Measurements from ENCODE around the gene DYNC1LI1. TPM values are rescaled to one million over a fixed set of nuclear protein-coding genes. Genes with fewer than 3 reads are reported as not detected.
A peak's percentile ranks its signal among the peaks of the same experiment; 100 is the strongest.
"Not testable (repeated sequence)": the region's sequence is repeated elsewhere in the genome, so short reads cannot be mapped to it uniquely, and the experiment has no call there.

DYNC1LI1 gene
- total RNA-seq, 3 donors from 2014 or later, result 25.3 to 35.7 (median 31.8) TPM

DNA sequence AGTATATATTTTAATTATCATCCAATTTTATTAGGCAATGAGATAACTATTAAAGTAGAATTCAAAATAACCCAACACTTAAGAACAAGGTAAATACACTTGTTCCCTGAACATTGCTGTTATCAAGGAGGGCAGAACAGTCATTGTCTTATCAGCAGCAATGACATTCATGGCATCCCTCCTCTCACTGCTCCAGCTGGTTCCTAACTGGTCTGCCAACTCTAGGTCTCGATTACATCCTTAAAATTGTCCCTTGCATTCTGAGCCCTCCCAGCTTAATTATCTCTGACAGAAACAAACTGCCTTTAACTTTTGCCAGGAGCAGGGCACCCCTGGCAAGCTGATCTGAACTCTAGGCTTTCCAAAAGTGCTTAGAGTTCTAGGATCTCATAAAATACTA is 14.0 kb upstream of the DYNC1LI1 start:
- Histone ChIP-seq H3K27me3 (no peaks in the 10 kb centered on the region), H3K9me3 (no peaks in the 10 kb centered on the region), H3K4me3 (no peak overlapping the region), H3K4me1 (no peaks in the 10 kb centered on the region), H3K27ac (no peak overlapping the region), H3K36me3 (no peaks in the 10 kb centered on the region)
- intact Hi-C loops (cut with DNase I; ENCODE audit: low total_unique reads), result no loop called here
- no peak for DNase-seq (ENCODE audit: low spot score in 2 of 2)
- TF ChIP-seq, protein P1, sequence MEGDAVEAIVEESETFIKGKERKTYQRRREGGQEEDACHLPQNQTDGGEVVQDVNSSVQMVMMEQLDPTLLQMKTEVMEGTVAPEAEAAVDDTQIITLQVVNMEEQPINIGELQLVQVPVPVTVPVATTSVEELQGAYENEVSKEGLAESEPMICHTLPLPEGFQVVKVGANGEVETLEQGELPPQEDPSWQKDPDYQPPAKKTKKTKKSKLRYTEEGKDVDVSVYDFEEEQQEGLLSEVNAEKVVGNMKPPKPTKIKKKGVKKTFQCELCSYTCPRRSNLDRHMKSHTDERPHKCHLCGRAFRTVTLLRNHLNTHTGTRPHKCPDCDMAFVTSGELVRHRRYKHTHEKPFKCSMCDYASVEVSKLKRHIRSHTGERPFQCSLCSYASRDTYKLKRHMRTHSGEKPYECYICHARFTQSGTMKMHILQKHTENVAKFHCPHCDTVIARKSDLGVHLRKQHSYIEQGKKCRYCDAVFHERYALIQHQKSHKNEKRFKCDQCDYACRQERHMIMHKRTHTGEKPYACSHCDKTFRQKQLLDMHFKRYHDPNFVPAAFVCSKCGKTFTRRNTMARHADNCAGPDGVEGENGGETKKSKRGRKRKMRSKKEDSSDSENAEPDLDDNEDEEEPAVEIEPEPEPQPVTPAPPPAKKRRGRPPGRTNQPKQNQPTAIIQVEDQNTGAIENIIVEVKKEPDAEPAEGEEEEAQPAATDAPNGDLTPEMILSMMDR (IDR thresholded peaks at IDR 0.05), result no peak
- no peak for TF ChIP-seq POLR2A (IDR thresholded peaks at IDR 0.05)
- no peak for TF ChIP-seq POLR2AphosphoS5 (IDR thresholded peaks at IDR 0.05)

- Histone ChIP-seq H3K4me3 (no peak overlapping the region), H3K36me3 (no peaks in the 10 kb centered on the region), H3K27me3 (no peaks in the 10 kb centered on the region), H3K27ac (no peak overlapping the region), H3K9me3 (no peaks in the 10 kb centered on the region), H3K4me1 (no peaks in the 10 kb centered on the region)
- no peak for DNase-seq (ENCODE audit: low spot score in 2 of 2)
- TF ChIP-seq, protein P1 (IDR thresholded peaks at IDR 0.05), result no peak
- TF ChIP-seq POLR2AphosphoS5 (IDR thresholded peaks at IDR 0.05) (no peak), POLR2A (IDR thresholded peaks at IDR 0.05) (no peak)
- intact Hi-C loops (cut with DNase I; ENCODE audit: low total_unique reads), result no loop called here
Observed at GRCh38 chr3:32583708-32584107, 13.1 kb upstream of the DYNC1LI1 start.

DNA sequence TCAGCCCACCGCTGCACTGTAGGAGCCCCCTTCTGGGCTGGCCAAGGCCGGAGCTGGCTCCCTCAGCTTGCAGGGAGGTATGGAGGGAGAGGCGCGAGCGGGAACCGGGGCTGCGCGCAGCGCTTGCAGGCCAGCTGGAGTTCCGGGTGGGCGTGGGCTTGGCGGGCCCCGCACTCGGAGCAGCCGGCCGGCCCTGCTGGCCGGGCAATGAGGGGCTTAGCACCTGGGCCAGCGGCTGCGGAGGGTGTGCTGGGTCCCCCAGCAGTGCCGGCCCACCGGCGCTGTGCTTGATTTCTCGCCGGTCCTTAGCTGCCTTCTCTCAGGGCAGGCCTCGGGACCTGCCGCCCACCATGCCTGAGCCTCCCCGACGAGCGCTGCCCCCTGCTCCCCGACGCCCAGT is 8.0 kb upstream of the DYNC1LI1 start:
- H3K4me1 ChIP-seq; intact Hi-C loops (cut with DNase I; ENCODE audit: low total_unique reads); H3K9me3 ChIP-seq; H3K27ac ChIP-seq; H3K36me3 ChIP-seq; H3K27me3 ChIP-seq; H3K4me3 ChIP-seq; DNase-seq (ENCODE audit: low spot score in 2 of 2): not testable (repeated sequence)

GRCh38 chr3:32577581-32578556 is 7.2 kb upstream of the DYNC1LI1 start:
- H3K36me3 ChIP-seq, result no peaks in the 10 kb centered on the region
- H3K27ac ChIP-seq, result peak overlapping the region; percentile 25 to 32
- no peaks in the 10 kb centered on the region for H3K9me3 ChIP-seq
- peak overlapping the region; percentile 7 to 47 (median 27) for H3K4me3 ChIP-seq
- DNase-seq (ENCODE audit: low spot score in 2 of 2), result no peak
- intact Hi-C loops (cut with DNase I; ENCODE audit: low total_unique reads), result no loop called here
- H3K27me3 ChIP-seq, result no peaks in the 10 kb centered on the region
- TF ChIP-seq POLR2AphosphoS5 (IDR thresholded peaks at IDR 0.05), result no peak
- TF ChIP-seq POLR2A (IDR thresholded peaks at IDR 0.05), result no peak
- TF ChIP-seq, protein P1 (IDR thresholded peaks at IDR 0.05), result no peak
- no peaks in the 10 kb centered on the region for H3K4me1 ChIP-seq

DNA sequence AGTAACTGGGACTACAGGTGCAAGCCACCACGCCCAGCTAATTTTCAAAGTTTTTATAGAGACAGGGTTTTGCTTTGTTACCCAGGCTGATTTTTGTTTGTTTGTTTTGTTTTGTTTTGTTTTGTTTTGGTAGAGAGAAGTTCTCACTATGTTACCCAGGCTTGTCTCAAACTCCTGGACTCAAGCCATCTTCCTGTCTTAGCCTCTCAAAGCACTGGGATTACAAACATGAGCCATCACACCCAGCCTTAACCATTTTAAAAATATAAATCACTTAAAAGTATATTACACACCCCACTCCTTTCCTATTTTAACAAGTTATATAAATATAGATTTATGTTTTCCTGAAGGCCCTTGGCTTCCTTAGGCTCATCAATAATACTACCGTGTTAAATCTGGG is 6.5 kb upstream of the DYNC1LI1 start:
- no peaks in the 10 kb centered on the region for H3K27me3 ChIP-seq
- H3K4me1 ChIP-seq, result no peaks in the 10 kb centered on the region
- H3K4me3 ChIP-seq, result peak overlapping the region; percentile 7 to 47 (median 27)
- H3K9me3 ChIP-seq, result no peaks in the 10 kb centered on the region
- intact Hi-C loops (cut with DNase I; ENCODE audit: low total_unique reads), result no loop called here
- DNase-seq (ENCODE audit: low spot score in 2 of 2), result no peak
- no peaks in the 10 kb centered on the region for H3K36me3 ChIP-seq
- H3K27ac ChIP-seq, result peak overlapping the region; percentile 25 to 32
- TF ChIP-seq, protein P1 (IDR thresholded peaks at IDR 0.05), result no peak
- TF ChIP-seq POLR2AphosphoS5 (IDR thresholded peaks at IDR 0.05) (no peak), POLR2A (IDR thresholded peaks at IDR 0.05) (no peak)
